GM18517 (cell line): ENCODE measurements around the gene JADE2.
"Not testable (repeated sequence)": the region's sequence is repeated elsewhere in the genome, so short reads cannot be mapped to it uniquely, and the experiment has no call there.

Experiments
- ATAC-seq: cut with Tn5 transposase; IDR thresholded peaks from one replicate; pipeline ENCODE4 v1.9.1; 2021; ENCODE audit warnings: mild to moderate bottlenecking, moderate library complexity; ENCODE audit not compliant: unreplicated experiment

JADE2 gene

DNA sequence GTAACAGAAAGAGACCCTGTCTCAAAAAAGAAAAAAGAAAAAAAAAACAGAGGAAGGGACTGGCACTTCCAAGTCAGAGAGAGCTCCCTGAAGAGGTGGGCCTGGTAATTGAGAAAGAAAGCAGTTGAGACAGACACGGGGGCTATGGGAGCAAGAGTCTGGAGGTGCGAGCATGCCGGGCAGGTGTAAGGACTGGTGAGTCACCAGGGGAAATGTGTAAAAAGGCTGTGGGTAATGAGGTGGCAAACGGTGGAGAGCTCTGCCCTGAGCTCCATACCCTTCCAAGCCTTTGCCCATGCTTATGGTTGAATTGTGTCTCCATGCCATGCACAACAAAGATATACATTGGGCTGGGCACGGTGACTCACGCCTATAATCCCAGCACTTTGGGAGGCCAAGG, 18.0 kb upstream of the JADE2 start:
- no peak for ATAC-seq

DNA sequence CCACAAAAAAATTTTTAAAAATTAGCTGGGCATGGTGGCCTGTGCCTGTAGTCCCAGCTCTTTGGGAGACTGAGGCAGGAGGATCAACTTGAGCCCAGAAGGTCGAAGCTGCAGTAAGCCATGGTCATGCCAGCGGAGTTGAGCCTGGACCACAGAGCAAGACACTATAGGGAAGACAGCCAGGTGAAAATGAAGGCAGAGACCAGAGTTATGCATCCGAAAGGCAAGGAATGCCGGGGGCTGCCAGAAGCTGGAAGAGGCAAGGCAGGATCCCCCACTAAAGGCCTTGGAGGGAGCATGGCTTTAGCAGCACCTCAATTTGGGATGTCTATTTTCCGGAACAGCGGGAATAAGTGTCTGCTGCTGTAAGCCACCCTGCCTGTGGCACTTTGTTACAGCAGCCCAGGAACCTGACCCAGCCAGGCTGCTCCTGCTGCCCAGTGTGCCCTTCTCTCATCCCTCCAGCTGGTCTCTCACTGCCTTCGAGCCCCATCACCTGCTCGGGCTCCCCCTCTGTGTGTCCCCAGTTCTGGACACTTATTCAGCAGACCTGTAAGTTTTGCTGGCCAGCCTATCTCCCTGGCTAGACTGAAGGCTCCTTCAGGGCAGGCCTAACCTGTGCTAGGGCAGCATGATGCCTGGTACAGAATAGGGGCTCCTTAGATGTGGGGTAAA, 16.8 kb upstream of the JADE2 start:
- no peak for ATAC-seq

DNA sequence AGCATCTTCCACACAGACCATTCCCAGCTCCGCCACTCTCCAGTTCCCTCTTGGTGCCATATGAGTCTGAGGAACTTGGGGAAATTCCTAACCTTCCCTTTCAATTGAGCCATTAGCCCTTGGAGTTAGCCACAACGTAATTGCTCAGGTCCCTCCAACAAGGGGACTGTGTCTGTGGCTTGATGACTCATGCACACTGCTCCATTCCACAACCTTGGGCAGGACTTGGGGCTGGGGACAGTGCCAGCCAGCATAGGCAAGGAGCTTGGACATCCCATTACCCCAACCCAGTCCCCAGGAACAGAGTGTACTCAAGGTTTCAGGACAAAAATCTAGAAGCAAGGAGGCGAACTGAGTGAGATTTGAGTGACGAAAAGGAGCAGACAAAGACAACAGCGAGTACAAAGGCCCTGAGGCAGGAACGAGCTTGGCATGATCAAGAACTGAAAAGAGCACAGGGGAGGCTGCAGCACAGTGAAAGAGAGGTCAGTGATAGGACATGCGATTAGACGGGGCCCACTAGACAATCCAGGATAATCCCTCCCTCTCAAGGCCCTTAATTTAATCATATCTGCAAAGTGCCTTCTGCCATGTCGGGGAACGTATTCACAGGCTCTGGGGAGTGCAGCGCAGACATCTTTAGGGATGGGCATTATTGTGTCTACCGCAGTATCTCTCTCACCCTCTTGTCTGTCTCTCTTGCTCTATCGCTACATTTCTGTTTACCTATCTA, 16.0 kb upstream of the JADE2 start:
- ATAC-seq = no peak

DNA sequence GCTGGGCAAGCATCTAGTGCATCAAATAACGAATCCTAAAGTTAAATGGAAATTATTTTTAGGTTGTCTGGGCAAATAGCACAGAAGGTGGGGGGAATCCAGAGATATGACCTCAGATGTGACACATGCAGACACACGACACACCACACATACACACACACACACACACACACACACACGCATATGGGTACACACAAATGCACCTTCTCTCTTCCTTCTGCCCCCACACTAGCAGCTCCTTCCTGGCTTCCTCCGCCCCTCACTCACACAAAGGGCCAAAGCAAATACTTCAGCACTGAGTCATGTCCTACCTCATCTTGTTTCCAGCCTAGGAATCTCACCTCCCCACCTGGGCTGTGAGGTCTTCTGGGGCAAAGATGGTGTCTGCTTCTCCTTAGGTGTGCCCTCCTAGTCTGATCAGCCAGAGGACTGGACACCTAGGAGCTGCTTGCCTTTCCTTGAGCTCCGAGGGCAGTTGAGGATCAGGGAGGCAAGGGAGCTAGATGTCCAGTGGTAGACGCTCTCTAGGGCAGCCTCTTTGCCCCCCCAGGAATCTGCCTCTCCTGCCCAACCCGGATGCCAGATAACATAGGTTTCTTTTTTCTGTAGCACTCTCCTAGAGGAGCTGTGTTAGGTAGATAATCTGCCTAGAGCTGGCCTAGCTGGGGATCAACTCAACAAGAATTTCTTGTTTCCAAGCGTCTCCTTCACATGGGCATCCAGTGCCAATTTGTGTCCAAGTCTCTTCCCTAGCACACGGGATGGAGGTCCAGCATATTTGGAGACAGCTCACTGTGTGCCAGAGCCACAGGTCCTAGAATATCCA, 14.3 kb upstream of the JADE2 start:
- no peak for ATAC-seq

DNA sequence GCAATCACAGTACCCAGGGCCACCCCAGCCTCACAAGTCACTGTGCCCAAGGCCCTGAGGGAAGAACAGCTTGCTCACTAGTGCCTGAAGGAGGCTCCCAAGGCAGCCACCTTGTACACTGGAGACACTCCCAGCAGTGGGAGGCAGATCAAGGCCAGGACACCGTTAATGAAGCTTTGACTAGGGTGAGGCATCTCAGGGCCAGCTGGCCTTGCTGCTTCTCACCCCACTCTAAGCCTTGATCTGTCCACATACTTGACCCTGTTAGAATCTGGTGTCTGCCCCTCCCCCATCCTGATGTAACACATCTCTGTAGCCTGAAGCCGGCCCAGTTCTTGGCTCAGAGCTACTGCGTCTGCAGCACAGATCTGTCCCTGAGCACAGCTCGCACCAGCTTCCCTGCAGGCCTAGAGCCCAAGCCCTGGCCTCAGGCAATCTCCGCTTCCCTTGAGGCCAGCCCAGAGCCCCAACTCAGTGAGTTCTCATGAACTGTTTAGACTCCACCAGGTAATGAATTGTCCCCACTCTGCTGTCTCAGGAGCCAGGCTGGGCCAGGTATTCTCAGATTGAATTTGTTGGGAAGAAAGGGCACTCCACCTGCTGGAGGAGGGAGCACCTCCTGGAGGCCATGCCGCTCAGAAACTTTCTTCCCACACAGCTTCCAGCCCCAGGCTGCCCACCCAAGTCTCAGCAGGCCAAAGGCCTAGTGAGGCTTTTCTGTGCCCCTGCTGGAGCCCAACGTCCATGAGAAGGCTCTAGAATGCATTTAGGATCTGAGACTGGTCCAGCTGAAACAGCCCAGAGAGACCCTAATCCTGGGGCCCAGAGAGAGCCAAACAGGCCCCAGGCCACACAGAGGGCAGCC, 13.4 kb upstream of the JADE2 start:
- ATAC-seq = no peak

DNA sequence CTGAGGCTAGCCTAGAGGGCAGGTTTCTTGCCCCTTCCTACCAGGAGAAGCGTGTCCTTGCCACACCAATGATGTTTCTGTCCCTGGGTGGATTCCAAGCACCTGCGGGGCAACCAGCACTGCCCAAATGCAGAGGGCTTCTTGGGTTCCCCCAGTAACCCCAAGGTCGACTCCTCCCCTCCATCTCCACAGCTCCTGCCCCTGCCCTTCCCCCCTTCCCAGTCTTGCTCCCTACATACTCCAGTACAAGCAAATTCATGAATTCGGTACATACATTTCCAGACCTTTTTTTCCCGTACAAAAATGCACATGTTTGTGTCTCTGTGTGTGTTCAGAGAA, 12.8 kb upstream of the JADE2 start:
- ATAC-seq = no peak

DNA sequence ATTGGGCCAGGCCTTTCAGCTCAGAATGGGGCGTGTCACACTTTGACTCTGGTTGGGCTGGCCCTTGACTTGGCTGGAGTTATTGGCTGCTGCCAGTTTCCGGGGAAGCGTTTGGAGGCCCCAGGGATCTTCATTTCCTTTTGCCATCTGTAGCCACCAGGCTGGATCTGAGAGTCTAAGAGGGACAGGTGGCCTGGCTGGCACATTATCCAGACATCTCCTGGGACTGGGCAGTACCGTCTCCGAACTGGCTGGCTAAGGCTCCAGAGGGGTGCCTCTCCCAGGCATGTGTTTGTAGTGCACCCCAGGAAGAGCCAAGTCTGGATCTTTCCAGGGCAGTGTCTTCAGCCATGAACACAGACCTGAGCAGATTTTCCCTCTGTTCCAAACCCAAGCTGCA, 9.7 kb upstream of the JADE2 start:
- no peak for ATAC-seq

DNA sequence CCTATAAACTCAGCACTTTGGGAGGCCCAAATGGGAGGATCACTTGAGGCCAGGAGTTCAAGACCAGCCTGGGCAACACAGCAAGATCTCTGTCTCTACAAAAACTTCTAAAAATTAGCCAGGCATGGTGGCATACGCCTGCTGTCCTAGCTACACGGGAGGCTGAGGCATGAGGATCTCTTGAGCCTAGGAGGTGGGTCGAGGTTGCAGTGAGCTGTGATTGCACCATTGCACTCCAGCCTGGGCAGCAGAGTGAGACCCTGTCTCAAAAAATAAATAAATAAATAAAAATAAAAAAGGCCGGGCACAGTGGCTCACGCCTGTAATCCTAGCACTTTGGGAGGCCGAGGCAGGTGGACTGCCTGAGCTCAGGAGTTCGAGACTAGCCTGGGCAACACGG, 8.5 kb upstream of the JADE2 start:
- not testable (repeated sequence) for ATAC-seq

DNA sequence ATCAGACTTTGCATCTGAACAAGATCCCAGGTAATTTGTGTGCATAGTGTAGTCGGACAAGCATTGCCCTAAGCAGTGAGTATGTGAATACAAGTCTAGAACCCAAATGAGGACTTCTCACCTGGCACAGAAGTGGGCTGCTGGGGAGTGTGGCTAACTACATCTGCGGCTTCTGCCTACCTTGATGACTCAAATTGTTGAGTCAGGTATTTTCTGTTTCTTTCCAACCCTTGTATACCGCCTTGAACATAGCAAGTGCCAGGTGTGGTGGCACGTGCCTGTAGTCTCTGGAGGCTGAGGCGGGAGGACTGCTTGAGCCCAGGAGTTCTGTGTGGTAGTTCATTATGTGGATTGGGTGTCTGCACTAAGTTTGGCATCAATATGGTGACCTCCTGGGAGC, 7.9 kb upstream of the JADE2 start:
- no peak for ATAC-seq

DNA sequence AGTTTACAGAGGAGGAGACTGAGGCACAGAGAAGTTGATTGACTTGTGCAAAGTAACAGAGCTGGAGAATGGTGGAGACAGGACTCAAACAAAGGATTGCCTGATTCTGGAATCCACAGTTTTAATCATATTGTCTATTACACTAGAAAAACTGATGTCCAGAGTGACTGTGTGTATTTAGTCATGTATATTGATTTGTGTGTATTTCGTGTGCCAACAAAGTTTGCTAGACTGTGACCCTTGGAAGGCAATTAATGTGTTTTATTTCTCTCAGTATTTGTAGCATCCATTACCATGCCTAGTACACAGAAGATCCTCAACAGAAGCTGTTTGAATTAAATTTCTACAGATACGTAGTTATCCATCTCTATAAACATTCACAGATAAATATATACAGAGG, 5.5 kb upstream of the JADE2 start:
- ATAC-seq = no peak

DNA sequence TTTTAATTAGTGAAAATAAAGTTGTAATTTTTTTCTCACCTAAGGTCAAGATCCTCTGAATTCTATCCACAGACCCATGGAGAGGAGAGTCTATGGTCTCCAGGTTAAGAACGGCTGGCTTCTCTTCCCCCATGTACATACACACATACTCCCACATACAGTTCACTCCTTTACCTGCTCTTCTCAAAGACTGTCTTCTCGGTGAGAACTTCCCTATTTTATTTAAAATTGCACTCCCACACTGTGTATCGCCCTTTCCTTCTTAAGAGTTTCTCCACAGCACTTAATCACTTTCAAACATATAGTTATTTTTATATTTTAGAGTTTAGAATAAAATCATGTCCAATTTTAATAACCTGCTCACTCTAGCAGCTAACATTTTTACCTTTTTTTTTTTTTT, 3.6 kb upstream of the JADE2 start:
- ATAC-seq = no peak

DNA sequence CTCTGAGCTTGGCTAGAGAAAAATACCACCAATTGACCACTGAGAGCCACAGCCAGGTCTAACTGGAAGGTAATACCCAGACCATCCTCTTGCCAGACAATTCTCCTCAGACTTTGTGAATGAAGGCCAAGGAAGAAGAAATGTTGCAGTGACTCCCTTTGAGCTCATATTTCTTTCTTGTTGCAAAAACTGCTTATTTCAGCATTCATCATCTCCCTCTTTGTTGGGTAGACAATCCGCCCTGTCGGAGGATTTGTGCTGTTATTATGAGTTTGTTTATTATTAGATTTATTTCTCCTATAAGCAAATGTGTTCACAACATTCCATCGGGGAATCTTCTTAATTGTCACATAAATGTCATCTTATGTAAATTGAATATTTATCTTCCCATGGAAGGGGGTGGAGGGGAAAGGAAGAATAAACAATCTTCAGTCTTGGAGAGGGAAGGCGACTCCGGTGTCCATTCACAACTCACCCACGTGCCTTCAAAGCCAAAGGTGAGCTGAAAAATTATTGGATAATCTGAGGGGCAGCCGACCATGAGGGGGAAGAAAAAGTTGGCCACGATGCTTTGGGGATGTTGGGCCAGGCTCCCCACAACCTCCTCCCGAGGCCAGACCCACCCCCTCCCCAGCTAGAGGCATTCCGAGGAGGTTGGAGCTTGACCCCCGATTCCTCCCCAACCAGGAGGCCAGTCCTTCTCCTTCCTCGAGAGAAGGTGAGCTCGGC, 1.8 kb upstream of the JADE2 start:
- no peak for ATAC-seq

DNA sequence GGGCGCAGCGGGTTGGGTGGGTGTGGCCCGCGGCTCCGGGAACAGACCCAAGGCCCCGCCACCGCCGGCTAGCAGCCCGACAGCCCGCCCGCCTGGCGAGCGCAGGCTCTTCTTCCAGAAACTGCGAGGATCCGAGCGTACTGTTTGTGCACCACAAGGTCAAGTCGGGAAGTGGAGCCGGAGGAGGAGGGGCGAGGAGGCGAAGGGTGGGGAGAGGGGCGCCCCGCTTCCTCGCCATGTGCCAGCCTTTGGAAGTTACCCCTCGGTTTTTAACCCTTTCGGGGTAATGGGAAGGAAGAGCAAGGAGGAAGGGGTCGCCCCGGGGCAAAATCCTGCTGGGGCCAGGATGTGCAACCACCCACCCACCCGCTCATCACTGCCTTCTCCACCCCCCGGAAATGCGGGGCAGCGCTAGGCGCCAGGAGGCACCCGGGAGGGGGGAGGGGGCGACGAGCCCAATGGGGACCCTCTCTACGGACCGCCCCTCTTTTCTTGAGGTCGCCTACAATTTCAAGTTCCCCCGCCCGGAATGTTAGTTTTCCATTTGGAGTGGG, 1.1 kb upstream of the JADE2 start:
- ATAC-seq = no peak

DNA sequence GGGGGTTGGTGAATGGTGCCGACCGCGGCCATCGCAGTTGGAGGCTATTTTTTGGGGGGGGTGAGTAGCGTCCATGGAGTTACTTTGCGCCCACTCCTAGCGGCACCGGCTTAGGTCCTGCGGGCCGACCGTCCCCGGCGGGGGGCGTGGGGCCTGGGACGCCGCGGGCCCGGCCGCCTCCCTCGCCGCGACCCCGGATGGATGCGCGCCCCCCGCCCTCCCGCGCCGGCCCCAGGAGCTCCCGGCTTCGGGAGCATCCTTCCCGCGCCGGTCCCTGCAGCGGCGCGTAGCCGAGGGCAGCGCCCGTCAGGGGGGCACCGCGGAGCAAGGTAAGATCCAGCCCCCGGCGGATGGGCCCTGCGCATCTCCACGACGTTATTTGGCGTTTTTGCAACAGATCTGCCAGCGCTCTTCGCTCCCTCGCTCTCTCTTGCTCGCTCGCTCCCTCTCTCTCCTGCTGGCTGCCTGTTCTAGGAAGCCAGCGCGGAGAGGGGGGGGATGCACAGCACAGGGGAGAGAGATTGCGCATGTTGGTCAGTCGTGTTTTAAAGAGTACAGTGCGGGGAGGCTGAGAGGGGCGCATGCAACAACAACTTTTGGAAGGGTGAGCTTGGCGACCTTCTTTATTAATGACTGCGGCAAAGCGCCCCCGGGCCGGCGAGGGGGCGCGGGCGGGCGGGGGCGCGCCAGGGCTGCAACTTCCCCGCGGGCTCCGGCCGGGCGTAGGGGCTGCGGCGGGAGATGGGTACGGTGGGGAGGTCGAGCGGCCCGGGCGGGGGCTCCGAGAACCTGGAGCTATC, 413 bp downstream of the JADE2 start:
- no peak for ATAC-seq

DNA sequence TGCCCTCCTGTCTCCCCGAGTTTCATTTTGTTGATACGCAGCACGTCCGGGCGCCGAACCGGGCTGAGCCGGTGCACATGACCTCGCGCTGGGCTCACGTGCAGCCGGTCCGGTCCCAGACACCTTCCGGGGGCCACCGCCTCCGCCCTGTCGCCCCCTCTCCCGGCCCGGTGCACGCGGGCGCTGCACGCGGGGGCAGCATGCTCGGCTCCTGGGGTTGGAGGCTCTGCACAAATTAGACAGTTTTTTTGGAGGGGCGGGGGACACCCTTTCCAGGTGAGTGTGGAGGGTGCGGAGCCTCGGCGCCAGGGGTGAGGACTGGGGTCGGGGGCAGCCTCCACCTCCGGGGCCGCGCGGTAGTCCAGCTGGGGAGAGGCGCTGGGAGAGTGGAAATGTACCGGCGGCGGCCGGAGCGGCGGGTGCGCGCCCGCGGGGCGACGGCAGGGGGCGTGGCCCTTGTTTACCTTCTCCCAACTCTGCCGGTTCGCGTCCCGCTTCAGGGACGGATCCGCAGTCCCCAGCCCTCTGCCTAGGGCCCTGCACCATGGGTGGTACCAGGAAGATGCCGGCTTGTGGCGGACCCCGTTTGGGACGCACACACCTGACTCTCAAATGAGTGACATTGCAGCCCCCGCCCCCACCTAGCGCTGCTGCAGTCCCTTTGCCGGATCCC, 1.1 kb downstream of the JADE2 start:
- no peak for ATAC-seq

DNA sequence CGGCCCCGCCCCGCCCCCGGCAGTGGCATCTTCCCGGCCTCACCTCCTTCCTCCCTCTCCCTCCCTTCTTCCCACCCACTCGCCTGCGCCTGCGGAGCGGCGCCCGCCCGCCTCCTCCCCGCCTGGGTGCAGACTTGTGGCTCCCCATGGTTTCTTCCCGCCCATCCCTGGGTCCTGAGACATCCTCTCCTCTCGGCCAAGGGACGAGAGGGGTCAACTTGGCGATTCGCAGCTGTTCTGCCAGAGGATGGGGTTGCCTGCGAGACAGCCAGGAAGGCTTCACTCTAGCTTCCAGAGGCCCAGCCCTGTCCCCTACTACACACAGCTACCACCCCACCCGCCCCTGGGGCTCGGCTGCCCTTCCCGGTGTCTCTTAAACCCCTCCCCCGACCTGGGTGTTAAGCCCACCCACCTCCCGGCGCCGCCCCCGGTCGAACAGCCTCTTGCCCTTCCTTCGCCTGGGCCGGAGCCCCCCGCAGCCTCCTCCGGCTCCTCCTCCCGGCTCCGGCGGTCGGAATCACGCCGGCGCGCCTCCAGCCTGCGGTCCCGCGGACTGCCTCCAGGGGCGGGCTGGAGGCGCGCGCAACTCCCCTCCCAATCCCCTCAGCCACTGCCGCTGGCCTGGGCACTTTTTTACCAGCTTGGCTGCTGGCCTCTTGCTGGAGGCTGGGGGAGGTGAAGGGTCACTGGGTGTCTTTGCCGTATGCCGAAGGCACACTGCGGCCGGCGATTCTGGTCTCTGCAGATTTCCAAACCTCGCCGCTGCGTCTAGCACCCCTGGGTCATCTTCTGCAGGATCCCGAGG, 1.9 kb downstream of the JADE2 start:
- no peak for ATAC-seq

DNA sequence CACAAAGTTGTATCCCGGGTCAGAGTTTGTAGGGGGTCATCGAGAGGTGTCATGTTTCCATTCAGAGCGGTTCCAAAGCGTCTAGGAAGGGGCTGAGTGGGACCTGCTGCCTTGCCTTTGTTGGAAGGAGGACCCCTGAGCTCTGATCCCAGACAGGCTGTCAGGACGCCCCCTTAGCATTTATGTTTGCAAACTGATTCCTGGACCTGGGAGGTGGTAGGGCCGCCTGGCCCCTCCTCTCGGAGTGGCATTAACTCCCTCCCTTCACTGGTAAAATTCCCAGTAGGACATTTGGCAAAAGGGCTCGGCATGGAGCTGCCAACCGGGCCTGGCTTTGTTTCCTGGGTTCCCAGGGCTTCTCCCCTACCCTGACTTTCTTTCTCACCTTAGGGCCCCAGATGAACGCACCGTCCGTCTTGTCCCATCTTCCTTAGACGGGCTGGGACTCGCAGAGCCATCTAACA, 2.5 kb downstream of the JADE2 start:
- ATAC-seq = no peak

DNA sequence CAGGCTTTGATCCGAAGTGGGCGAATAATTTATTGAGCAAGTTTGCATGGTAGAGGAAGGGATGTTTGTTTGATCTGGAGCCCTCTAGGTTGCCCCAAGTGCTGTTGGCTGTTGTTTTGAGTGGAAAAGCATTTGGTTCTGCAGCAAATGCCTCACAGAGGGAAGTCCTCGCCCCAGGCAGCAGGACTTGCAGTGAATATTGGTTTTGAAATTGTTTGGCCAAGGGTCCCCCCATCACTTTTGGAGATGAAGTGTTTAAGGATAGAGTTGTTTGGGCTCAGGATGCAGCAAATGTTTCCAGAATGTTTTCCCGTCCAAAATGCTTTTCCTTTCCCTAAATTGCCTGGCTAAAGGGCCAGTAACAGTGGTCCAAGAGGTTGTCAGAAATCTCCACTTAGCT, 3.1 kb downstream of the JADE2 start:
- ATAC-seq = no peak
